ENCODE measurements around the gene SESN2.
A peak's percentile ranks its signal among the peaks of the same experiment; 100 is the strongest.

Gene SESN2, protein sequence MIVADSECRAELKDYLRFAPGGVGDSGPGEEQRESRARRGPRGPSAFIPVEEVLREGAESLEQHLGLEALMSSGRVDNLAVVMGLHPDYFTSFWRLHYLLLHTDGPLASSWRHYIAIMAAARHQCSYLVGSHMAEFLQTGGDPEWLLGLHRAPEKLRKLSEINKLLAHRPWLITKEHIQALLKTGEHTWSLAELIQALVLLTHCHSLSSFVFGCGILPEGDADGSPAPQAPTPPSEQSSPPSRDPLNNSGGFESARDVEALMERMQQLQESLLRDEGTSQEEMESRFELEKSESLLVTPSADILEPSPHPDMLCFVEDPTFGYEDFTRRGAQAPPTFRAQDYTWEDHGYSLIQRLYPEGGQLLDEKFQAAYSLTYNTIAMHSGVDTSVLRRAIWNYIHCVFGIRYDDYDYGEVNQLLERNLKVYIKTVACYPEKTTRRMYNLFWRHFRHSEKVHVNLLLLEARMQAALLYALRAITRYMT

DNA sequence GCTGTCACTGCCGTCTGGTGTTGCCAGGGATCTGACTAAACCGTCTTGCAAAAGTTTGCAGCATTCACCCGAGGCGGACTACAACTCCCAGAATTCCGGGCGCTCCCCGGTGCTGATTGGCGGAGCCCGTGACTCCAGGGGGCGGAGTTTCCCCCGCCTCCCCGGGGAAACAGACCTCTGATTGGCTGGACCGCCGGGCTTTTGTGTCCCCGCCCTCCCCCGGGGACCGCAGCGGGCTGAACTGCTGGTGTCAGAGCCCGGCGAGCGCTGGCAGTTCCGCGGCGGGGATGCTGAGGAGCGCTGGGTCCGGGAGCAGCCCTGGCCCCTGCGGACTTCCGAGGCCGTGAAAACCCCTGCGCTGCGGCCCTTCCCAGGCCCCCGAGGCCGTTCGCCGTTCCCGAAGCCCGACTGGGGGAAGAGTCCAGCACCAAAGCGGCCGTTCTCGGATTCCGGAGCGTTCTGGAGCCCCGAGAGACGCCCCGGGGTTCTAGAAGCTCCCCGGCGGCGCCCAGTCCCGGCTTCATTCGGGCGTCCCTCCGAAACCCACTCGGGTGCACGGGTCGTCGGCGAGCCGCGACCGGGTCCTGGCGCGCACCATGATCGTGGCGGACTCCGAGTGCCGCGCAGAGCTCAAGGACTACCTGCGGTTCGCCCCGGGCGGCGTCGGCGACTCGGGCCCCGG lies at the start of gene SESN2:
Gene SESN2, plus strand, starts transcription at position 267 of the 682 bp plus-strand sequence. Its CDS starts 330 bp downstream, at position 597.
- peak; percentile 98 for DNase-seq

DNA sequence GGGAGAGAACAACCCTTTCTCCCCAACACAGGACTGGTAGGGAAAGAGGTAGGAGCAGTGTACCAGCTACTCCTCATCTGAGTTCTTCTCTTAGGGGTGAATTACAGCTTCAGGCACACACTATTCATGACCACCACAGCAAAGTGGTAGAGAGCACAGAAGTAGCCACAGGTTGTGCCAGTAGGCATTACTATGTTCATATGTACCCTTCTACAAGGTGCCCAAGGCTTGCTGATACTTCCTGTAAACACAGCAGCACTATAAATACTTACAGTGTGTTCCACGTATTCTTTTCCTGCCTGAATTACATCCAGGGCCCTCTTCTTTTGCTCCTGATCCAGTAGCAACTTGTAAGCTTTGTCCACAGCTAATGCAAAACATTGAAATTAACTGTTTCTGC lies 49.6 kb upstream of the SESN2 start:
- DNase-seq = no peak

DNA sequence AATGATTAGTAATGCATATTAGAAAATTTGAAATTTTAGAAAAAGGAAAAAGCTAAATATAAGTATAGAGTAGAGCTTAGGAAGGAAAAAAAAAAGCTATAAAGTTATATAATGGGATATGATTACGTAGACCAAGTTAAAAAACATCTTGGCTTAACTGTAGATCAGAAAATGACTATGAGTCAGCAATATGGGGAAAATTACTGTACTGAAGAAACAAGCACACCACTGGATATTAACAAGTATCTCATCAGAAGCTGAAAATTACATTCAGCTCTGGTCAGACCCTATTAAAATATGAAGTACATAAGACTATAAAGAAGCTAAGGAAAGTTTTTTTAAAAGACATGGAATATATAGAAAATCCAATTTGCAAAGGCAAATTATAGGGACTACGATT lies 46.0 kb upstream of the SESN2 start:
- DNase-seq = no peak

DNA sequence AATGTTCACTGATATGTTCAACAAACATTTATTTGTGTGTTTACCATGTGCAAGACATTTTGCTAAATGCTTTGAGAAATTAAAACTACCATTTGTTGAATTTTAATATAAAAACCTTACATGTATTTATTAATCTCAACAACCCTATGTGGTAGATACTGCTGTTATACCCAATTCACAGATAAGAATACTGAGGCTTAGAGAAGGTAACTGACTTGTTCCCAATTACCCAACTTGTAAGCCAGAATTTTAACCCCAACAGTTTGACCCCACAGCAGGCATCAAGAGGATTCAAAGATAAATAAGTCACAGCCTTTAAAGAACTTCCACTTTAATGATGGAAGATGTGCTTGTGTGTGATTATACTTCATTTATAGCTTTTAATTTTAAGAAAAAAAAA lies 30.2 kb upstream of the SESN2 start:
- DNase-seq = no peak

DNA sequence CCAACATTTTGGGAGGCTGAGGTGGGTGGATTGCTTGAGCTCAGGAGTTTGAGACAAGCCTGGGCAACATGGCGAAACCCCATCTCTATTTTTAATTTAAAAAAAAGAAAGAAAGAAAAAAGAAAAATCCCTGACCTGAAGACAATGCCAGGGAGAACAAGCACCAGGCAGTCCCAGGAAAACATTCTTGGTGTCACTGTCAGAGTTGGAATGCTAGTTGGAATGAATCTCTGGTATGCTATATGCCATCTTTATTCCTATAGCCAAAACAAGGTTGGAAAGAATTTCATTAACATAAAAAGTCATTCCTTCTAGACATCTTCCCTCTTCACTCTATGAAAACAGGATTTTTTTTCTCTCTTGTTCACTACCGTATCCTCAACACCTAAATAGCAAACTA lies 29.3 kb upstream of the SESN2 start:
- no peak for DNase-seq

DNA sequence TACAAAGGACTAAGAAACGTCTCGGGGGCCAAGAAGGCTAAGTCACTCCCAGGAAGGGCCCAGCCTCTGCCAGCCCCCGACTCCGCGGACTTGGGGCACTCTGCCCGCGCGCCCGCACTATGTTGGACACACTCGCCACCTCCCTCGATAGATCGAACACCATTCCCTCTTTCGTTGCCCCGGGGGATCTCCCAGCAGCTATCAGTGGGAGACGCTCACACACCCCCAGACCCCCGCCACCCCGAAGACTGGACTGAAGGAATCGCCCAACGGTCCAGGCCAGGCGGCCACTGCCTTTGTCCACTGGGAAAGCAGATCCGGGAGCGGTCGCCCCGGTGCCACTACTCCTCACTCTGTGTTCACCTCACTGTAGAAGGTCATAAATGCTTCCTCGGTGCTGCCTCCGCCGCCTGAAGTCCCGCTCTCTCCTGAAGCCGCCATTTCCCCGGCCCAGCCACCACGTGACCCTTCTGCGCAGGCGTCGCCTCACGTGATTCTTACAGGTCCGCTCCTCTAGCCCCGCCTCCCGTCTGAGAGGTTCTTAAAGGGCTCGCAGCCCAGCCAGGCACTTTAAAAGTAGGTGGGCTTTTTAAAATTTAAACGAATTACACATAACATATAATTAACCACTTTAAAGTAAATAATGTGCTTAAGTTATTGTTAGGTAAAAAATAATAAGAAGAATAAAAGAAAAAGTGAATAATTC lies 26.6 kb upstream of the SESN2 start, which contains the start of gene DNAJC8:
Gene DNAJC8, minus strand, starts transcription at position 472 of the 706 bp plus-strand sequence. Its CDS starts 31 bp downstream, at position 441.
- DNase-seq = peak; percentile 93

DNA sequence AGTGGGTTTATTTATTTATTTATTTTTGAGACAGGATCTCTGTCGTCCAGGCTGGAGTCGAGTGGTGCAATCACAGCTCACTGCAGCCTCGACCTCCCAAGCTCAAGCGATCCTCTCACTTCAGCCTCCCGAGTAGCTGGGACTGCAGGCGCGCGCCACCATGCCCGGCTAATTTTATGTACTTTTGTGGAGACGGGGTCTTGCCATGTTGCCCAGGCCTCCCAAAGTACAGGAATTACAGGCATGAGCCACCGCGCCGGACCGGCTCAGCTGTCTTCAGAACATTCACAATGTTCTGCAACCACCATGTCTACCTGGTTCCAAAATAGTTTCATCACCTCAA lies 26.1 kb upstream of the SESN2 start:
- DNase-seq = no peak

DNA sequence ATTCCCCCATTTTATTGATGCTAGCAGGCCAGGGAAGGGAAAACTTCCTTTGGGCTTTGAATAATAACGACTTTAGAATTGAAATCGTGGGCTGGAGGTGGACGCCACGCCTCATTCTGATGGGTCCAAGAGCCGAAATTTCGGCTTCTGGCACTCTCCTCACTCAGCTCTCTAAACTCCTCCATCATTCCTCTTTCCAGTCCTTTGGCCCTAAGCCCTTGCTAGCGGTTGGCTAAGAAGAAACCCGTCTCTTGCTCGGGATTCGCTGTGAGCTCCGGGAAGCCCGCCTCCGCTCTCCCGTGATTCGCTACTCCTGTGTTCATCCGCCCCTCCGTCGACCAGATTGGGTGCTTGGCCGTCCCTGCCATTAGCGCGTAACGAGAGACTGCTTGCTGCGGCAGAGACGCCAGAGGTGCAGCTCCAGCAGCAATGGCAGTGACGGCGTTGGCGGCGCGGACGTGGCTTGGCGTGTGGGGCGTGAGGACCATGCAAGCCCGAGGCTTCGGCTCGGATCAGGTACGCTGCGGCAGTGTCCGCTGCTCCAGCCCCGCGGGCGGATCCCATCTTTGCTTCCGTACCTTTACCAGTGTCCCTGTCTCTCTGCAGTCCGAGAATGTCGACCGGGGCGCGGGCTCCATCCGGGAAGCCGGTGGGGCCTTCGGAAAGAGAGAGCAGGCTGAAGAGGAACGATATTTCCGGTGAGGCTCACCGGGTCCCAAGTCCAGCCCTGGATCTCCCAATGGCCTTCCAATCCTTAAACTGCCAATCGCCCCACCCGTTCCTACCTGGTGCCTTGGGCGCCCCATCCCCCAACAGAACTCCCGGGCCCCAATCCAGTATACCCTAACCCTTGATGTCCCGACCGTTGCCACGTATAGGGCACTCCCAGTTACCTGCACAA lies 23.3 kb upstream of the SESN2 start, which contains the start of gene ATP5IF1:
Gene ATP5IF1, plus strand, starts transcription at position 370 of the 901 bp plus-strand sequence. Its CDS starts 60 bp downstream, at position 430.
- peak; percentile 98 for DNase-seq

DNA sequence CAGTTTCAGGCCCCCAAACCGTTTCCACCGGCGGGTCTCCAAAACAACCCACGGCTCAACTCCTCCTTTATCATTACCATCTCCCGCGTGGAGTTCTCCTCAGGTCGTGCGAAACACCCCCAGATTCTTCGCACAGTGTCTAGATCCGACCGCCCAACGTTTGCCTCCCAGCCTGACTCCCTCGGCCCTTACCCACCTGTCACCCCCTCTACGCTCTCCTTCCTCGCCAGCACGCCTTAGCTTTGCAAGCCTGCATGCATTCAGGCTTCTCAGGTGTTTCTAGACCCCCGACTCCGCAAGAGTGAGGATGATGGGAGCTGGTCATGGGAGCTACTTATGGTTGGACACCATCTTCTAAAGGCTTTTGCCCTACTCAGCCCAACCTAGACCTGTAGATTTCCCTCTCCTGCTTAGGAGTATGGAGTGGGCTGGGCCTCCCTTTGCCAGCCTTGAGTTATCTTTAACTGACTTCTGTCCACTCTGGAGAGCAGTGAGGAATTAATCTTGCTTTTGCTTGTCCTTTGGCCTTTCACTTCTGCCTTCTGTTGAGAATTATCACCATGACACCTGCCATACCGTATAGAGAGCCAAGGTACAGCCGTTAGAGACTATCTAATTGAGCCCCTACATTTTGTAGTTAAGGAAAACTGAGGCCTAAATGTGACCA lies 22.5 kb upstream of the SESN2 start:
- DNase-seq = no peak

DNA sequence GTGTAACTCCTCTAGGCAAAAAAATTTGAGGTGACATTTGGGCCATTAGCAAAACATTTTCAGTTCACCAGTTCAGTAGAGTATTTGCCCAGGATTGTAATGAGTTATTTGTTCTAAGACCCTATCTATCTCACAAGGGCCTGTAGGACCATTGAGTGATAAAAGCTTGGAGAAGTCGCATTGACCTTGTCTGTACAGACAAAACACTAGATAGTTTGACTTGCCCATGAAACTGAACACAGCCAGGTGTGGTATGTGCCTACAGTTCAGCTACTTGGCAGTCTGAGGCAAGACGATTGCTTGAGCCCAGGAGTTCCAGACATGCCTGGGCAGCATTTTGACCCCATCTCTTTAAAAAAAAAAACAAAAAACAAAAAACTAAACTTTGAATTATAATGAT lies 20.3 kb upstream of the SESN2 start:
- DNase-seq = no peak

DNA sequence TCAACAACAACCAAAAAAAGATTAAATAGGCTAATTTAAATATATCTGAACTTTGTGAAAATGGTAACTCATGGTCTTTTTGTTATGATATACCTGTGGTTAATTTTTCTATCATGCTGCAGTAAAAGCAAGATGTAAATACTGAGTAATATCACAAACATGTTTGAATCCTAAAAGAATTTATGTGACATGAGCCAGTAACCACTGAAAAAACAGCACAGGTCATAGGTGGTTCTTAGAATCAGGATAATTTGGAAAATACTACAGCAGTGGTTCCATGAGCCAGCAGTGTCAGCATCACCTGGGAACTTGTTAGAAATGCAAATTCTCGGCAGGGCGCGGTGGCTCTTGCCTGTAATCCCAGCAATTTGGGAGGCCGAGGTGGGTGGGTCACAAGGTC lies 19.3 kb upstream of the SESN2 start:
- no peak for DNase-seq

DNA sequence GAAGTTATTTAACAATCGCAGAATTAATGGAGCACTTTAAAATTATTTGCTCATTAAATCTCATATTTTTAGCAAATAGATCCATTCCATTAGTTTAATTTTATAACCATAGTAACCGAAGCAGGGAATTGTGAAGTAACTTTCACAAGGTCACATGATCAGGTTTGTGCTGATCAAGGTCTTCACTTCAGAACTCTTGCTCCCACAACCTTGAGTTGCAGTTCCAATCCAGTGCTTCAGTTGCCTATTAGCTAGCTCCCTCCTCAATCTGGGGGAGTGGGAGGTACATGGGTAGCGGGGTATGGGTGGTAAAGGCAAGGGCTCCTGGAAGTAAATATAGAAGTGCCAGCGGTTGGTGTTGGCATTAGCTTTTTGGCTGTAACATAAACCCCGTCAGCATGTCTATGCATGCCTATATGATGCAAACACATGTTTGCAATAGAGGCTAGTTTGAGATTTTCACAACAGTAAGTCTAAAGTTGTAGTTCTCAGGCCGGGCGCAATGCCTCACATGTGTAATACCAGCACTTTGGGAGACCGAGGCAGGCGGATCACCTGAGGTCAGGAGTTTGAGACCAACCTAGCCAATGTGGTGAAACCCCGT lies 17.6 kb upstream of the SESN2 start:
- DNase-seq = no peak

DNA sequence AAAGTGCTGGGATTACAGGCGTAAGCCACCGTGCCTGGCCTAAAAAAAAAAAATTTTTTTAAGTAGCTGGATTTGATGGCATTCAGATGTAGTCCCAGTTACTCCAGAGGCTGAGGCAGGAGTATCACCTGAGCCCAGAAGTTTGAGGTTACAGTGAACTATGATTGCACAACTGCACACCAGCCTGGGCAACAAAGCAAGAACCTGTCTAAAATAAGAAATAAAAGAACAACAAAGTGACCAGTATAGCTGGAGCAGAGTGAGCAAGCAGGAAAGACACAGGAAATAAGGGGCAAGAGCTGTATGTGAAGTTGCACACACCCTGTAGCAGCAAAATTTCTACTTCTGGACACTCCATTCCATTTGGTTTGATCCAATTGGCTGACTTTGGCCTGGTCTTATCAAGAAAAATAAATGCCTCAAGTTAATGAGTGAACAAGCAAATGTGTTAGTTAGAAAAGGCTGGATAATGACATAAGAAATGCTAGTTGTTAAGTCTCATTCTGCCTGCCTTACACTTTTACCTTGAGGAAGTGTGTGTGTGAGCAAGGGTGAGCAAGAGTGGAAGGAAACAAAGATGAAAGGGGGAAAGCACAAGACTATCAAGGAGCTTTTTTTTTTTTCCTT lies 15.5 kb upstream of the SESN2 start:
- DNase-seq = no peak

DNA sequence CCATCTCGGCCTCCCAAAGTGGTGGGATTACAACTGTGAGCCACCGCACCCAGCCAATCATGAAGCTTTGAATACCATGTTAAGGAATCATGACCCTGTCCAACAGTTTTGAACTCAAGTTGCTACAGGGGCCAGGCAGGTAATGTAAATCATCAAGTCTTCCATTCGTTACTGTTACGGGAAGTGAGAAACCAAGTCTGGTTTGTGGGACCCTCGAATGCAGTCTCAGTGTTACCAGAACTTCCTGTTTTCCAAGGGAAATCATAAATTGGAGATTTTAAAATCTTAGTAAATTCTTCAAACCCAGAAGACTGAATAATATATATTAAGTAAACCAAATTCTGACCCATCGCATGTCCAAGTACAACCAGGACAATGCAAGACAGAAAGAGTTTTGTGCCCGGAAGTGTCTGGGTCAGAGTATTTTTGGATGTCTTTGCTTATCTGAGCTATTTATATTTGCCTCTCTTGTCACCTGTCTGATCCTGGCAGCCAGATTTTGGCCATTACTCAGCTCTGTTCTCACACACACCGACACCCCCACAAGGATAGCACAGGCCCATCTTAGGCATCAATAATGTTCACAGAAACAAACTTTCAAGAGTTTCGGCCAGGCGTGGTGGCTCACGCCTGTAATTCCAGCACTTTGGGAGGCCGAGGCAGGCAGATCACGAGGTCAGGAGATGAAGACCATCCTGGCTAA lies 14.6 kb upstream of the SESN2 start:
- DNase-seq = no peak

DNA sequence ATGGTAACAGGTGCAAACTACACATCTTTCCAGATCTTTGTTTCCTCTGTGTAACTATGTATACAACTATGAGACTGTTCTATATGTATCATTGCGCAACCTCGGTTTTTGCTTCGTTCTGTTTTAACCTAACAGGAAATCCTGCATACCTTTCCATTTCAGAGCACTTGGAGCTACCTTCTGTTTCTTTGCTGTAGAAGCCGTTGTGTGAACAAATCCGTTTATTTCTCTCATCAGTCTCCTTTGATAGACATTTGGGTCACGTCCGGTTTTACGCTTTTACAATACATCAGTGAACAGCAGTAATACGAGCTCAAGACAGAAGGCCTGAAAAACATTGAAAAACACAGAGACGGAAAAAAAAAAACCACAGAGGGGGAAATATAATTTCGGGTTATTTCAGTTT lies 12.9 kb upstream of the SESN2 start:
- no peak for DNase-seq

DNA sequence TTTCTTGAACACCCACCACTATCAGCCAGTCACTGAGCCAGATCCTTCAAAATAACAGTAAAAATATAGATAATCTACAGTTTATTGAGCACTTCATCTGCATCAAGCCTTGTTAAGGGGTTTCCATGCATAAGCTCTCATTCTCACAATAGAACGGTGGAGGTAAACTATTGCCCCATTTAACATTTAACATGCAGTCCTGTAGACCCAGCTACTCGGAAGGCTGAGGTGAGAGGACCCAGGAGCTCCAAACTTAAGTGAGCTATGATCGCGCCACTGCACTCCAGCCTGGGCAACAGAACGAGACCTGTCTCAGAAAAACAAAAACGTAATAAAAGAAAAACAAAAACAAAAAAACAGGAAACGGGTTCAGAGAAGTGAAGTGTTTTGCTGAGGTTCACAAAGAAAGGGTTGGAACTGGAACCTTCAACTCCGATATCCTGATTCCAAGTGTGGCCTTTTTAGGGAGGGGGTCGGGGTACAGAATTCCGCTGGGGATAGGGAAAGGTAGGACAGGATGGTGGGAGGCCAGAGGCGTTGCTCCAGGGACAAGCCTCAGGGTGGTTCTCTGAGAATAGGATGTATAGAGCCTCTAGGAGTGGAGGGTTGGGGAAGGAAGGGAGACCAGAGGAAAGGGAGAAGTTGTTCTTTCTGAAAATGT lies 11.6 kb upstream of the SESN2 start:
- DNase-seq = no peak

DNA sequence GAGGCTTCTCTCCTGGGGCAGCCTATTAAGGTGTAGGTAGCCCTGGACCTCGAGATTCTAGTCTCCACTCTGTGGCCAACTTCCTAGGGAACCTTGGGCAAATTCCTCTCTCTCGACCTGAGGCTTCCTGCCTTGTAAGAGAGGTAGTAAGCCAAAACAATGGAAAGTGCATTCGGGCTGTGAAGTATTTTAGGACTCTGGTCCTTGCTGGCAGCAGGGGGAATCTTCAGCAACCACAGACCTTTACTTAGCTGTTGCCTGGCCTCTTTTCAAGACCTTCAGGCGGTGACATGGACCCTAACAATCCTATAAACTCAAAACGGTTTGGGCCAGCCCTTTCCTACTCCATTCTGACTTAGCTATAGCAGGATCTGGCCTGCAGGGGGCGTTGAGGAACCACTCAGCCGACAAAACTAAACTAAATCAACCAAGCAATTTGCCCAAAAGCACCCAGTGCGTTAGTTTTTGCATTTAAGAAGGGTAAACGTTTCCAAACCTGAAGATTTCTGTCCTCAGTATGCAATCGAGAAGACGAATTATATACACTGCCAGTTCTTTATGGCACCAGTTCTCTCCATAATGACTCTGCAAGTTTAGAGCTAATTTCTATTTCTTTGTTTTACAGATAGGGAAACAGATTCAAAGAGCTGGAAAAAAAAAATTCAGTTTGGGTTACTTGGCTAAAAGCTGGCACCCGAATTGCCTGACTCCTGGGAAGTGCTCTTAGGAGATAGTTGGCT lies 10.9 kb upstream of the SESN2 start:
- DNase-seq = peak; percentile 78

DNA sequence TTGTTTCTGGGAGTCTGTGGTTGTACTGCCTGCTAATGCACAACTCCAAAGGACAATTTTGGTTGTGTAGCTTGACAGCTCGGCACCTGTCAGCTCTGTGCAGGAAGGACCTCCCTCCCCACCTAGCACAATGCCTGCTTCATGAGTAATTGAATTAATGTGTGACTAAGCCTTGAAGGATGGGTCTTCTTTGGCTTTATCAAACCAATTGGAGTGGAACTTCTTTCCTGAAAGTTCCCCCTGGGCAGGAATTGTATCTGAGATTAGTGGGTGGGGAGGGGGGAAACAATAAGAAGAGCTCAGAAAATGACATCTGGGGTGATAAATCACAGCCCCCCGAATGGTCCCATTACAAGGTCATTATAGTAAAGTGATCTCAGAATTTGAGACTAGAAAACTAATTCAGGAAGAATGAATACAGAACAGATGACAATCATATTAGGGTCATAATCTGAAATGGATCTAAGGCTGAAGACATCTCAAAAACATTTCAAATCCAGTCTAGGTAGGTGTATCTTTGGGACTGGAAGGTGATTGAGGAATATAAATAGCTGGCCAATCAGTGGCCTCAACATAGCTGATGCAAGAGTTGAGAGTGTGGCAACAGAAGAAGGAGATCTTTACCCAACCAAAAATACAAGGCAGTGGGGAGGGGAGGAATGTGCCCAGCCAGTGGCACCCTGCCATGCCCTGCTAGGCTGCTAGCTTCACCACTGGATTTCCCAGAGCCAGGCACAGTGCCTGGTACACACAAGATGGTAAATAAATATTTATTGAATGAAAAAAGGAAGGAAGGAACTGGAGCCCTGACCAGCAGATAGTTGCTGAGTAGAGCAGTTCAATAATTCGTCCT lies 10.1 kb upstream of the SESN2 start:
- peak; percentile 53 for DNase-seq

All from NCI-H2107 (cell line).